ENCODE data around the gene SUN2.

SUN2 gene

DNA sequence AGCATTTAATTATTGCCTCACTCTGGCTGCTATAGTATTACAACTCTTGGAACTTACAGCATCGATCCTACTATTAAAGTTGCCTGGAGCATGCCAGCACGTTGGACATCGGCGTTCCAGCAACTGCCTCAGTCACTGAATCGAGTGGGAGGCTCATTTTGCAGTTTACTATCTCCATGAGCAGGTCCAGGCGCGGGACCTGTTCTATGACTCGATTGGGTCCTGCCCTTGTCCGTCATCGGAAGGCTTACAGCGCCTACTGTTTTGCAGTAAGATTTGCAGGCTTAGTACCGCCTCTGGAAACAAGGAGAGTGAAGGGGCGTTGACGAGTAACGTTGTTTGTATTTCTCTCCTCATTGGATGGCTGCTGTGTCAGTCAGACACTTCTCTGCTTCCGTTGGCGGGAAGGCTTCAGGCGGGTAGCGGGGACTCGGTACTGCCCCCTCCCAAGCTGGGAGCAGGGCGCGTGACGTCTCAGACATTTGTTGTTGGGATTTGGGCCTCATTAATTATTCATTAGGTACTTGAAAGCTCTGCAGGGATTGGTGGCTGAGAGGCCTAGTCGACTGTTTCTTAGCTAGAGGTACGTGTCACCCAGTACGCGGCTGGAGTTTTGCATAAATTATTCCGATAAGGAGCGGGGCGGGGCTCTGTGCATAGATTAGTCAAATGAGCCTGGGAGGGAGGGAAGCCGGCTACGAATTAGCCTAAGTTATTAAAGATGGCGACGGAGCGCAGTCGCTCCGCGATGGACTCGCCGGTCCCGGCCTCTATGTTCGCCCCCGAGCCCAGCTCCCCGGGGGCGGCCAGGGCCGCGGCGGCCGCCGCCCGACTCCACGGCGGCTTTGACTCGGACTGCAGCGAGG lies 50.3 kb downstream of the SUN2 start, which contains the start of gene GTPBP1 (continued):
- TF ChIP-seq, protein P1, sequence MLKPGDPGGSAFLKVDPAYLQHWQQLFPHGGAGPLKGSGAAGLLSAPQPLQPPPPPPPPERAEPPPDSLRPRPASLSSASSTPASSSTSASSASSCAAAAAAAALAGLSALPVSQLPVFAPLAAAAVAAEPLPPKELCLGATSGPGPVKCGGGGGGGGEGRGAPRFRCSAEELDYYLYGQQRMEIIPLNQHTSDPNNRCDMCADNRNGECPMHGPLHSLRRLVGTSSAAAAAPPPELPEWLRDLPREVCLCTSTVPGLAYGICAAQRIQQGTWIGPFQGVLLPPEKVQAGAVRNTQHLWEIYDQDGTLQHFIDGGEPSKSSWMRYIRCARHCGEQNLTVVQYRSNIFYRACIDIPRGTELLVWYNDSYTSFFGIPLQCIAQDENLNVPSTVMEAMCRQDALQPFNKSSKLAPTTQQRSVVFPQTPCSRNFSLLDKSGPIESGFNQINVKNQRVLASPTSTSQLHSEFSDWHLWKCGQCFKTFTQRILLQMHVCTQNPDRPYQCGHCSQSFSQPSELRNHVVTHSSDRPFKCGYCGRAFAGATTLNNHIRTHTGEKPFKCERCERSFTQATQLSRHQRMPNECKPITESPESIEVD (tag by site-specific recombination; IDR thresholded peaks at IDR 0.05), result no peak
- no peak for TF ChIP-seq ZNF157 (tag by site-specific recombination; IDR thresholded peaks at IDR 0.05)
- TF ChIP-seq ZNF707 (tag by site-specific recombination; IDR thresholded peaks at IDR 0.05), result no peak

DNA sequence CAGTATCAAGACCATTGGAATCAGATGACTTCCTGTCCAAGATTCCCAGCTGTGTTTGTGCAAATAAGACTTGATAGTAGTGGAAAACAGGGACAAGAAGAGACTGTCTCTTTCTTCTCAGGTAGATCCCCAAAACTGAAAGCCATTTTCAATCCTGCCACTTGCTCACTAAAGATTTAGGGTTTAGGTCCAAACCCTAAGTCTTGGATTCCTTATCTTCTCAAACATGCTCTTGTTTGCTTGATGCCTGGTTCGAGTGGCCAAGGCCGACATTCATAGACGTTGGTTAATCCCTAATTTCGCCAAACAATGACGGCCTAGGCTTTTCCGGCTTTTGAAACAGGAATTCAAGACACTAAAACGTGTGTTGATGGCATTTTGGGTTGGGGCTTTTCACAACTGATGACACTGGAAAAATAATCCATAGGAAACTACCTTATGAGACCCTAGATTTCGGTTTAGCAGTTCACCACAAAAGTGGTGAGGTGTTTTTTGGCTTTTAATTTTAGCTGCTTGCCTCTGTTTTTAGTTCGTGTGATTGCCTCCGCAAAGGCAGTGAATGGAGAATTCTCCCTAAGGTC lies 51.1 kb downstream of the SUN2 start:
- ChIA-PET POLR2A (no interaction called here), CTCF (interaction anchor here (0.9 kb wide), 1 partner anchor 21 kb away, joined by 4 read pairs; no protein-coding TSS in a partner anchor)
- no peak for TF ChIP-seq ZSCAN16 (tag by site-specific recombination; IDR thresholded peaks at IDR 0.05)
- TF ChIP-seq ZNF174 (tag by site-specific recombination; IDR thresholded peaks at IDR 0.05), result no peak
- 0 out of 2 replicates have a peak, but pooled peaks have one; percentile 25 for TF ChIP-seq ZBTB48 (tag by site-specific recombination; IDR thresholded peaks at IDR 0.05)
- no peak for TF ChIP-seq SP7 (tag by site-specific recombination; IDR thresholded peaks at IDR 0.05)
- 0 out of 2 replicates have a peak, but pooled peaks have one; percentile 67 for TF ChIP-seq ZNF391 (tag by site-specific recombination; IDR thresholded peaks at IDR 0.05; ENCODE audit: borderline replicate concordance, low read depth)
- no peak for TF ChIP-seq ZNF433 (tag by site-specific recombination; IDR thresholded peaks at IDR 0.05; ENCODE audit: low read depth)
- no peak for TF ChIP-seq GLIS2 (tag by site-specific recombination; IDR thresholded peaks at IDR 0.05)
- TF ChIP-seq, protein P1 (tag by site-specific recombination; IDR thresholded peaks at IDR 0.05), result 0 out of 2 replicates have a peak, but pooled peaks have one; percentile 18
- peak; percentile 32; the same call in 1 of the 2 replicates for TF ChIP-seq ZBTB20 (tag by site-specific recombination; IDR thresholded peaks at IDR 0.05)
- TF ChIP-seq ZNF658 (tag by site-specific recombination; IDR thresholded peaks at IDR 0.05), result no peak
- TF ChIP-seq ZNF529 (tag by site-specific recombination; IDR thresholded peaks at IDR 0.05; ENCODE audit: insufficient replicate concordance), result no peak
- Histone ChIP-seq H3K27ac (ENCODE audit: extremely low read depth, low read depth, low read length) (peak overlapping the region; percentile 63), H3K36me3 (ENCODE audit: control insufficient read depth in 2 of 2, insufficient read depth in 1 of 2, low read length in 2 of 2) (peaks cover 0 to 14% of the 10 kb centered on the region in 2 experiments; a peak in 1 of 3 replicates), H3K9me3 (ENCODE audit: control insufficient read depth, insufficient read depth, low read depth, low read length) (no peaks in the 10 kb centered on the region), H3K4me1 (ENCODE audit: control insufficient read depth, insufficient read depth, low read length) (peaks cover 13% of the 10 kb centered on the region), H3K4me3 (ENCODE audit: low read depth, low read length) (peak overlapping the region; percentile 32)

GRCh38 chr22:38700789-38701628 lies 54.8 kb downstream of the SUN2 start, which contains the start of gene JOSD1:
Gene JOSD1 (minus strand): TSS chr22:38700943. CDS start chr22:38699987, 956 bp downstream.
- H3K27ac ChIP-seq (ENCODE audit: extremely low read depth, low read depth, low read length), result peak within 1 kb of the TSS; percentile 93
- CTCF ChIA-PET, result no interaction called here
- peaks cover 7% of the 10 kb centered on the region; the same call in 1 of the 2 replicates for H3K4me1 ChIP-seq (ENCODE audit: control insufficient read depth, insufficient read depth, low read length)
- H3K9me3 ChIP-seq (ENCODE audit: control insufficient read depth, insufficient read depth, low read depth, low read length), result no peaks in the 10 kb centered on the region
- peaks cover 3 to 30% of the 10 kb centered on the region in 2 experiments; a peak in 2 of 3 replicates for H3K36me3 ChIP-seq (ENCODE audit: control insufficient read depth in 2 of 2, insufficient read depth in 1 of 2, low read length in 2 of 2)
- peak within 1 kb of the TSS; percentile 76 for H3K4me3 ChIP-seq (ENCODE audit: low read depth, low read length)
- POLR2A ChIA-PET, result interaction anchor here (8.0 kb wide), 1 partner anchor 19 kb away, joined by 60 read pairs; the partner anchor contains the start of gene TOMM22
- TF ChIP-seq OSR2 (tag by site-specific recombination; IDR thresholded peaks at IDR 0.05), result peak; percentile 30
- TF ChIP-seq ZNF792 (tag by site-specific recombination; IDR thresholded peaks at IDR 0.05), result no peak
- TF ChIP-seq ZNF596 (tag by site-specific recombination; IDR thresholded peaks at IDR 0.05), result no peak
- 0 out of 2 replicates have a peak, but pooled peaks have one; percentile 74 for TF ChIP-seq SALL2 (tag by site-specific recombination; IDR thresholded peaks at IDR 0.05; ENCODE audit: borderline replicate concordance)
- TF ChIP-seq, protein P2, sequence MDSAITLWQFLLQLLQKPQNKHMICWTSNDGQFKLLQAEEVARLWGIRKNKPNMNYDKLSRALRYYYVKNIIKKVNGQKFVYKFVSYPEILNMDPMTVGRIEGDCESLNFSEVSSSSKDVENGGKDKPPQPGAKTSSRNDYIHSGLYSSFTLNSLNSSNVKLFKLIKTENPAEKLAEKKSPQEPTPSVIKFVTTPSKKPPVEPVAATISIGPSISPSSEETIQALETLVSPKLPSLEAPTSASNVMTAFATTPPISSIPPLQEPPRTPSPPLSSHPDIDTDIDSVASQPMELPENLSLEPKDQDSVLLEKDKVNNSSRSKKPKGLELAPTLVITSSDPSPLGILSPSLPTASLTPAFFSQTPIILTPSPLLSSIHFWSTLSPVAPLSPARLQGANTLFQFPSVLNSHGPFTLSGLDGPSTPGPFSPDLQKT (IDR thresholded peaks at IDR 0.05; ENCODE audit: borderline replicate concordance, low read depth, low read length), result peak; percentile 70; the same call in 1 of the 2 replicates
- TF ChIP-seq ZNF510 (tag by site-specific recombination; IDR thresholded peaks at IDR 0.05; ENCODE audit: insufficient replicate concordance), result no peak
- TF ChIP-seq YY2 (tag by site-specific recombination; IDR thresholded peaks at IDR 0.05), result no peak; the same call in 1 of the 2 replicates
- no peak for TF ChIP-seq ZNF654 (tag by site-specific recombination; IDR thresholded peaks at IDR 0.05; ENCODE audit: low read depth)
- no peak for TF ChIP-seq ZNF423 (tag by site-specific recombination; IDR thresholded peaks at IDR 0.05)
- TF ChIP-seq KLF8 (tag by site-specific recombination; IDR thresholded peaks at IDR 0.05), result peak; percentile 98
- TF ChIP-seq INSM2 (tag by site-specific recombination; IDR thresholded peaks at IDR 0.05), result peak; percentile 45

All from HEK293 (cell line).